ENCODE data around the gene BTBD9.

Gene BTBD9

GRCh38 chr6:38272222-38272621 is 367.5 kb downstream of the BTBD9 start:
- no peak for DNase-seq

GRCh38 chr6:38271081-38271480 is 368.6 kb downstream of the BTBD9 start:
- DNase-seq: no peak

- no peak for DNase-seq
Observed at GRCh38 chr6:38270367-38270766, 369.4 kb downstream of the BTBD9 start.

DNA sequence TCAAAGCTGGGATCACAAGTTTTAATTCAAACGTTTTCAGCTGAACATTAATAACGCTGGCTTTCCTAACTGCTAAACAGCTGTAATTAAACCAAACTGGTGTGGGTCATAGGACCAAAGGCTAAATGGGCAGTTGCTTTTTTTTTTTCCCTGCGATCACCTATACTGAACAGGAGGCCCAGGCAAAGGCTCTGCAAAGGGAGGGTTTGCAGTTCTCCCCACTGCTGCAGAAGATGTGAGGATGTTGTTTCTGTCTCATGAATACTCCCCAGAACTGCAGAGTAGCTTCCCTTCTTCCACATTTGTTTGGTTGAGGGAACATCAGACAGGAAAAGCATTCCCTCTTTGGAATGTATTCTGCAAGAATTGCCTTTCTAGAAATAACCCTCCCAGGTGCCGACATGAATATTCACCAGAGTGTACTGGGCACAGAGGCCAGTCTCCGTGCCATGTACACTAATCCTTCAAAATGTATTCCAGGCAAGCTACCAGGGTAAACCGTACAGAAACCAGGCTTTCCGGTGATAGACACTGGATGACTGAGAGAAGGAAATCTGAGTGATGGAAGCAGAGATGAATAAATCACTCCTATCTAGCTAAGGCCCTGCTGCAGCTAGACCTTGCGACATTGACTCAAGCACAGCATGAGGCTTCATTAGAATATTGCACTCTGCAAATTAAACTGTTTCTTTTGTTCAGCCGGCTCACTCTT is 370.1 kb downstream of the BTBD9 start:
- DNase-seq: no peak

DNA sequence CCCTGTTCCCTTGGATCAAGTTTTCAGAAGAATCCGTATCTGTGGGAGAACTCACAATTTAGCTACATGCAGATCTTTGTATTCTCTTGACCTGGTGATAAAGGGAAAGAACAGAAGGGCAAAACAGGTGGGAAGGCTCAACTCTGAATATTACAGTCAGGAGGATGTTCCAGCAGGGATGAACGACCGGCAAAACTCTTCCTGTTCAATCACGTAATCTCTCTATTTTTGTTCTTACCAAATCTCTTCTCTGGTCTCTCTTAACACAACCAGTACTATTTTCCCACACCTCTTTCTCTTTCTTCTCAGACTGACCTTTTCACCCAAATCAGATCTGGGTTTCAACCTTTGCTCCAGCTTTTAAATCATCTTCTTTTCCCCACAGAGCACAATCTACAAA is 371.4 kb downstream of the BTBD9 start:
- DNase-seq: no peak

DNA sequence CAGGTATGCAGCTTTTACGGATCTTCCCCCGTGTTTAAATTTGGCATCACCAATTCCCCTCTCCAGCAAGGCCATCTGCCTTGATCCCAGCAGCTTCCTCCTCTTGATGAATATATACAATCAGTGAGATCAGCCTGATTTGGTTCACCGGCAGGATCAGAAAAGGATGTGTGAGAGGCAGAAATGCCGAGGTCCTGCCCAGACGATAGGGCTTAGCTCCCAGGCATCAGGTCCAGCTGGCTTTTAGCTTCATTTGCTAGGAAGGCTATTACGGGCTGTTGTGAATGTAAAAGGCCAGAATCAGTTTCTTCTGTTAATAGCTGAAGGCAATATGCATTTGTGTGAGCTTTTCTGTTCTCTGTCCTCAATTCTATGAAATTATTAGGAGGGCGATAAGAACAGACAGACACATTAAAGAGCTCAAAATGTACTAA is 372.8 kb downstream of the BTBD9 start:
- no peak for DNase-seq

DNA sequence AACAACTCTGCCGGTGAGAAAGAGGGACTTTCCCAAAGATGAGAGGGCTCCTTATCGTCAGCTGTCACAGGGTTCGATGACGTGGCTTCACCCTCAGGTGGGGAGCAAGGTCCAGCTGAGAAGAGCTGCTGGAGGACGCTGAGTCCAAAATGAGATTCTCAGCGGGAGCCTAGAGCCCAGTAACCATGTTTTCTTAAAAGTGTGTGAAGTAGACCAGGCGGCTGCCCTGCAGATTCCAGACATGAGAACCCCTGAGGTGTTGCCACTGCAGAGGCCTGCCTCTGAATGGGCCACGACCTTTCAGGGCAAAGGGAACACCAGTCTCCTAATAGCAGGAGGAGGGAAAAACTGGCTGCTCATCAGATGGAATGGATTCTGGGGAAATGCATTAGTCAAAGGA is 375.1 kb downstream of the BTBD9 start:
- DNase-seq: no peak

GRCh38 chr6:38262609-38263008 is 377.1 kb downstream of the BTBD9 start:
- no peak for DNase-seq

DNA sequence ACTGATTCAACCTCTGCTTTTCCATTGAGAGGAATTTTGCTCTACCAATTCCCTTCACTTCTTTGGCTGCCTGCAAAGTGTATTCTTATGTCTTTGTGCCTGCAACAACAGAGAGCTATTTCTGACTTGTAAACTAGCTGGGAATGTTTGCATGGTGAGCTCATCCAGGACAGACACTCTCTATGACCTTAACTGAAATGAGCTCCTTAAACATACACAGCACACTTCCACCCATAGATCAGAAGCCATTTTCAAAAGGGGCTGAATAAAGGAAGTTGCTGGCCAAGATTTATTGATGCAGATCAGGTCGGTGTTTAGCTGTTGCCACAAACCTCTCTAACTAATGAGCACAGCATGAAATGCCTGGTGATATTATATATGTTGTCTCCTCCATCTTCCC is 377.7 kb downstream of the BTBD9 start:
- no peak for DNase-seq

- peak; percentile 36 for DNase-seq
Observed at GRCh38 chr6:38261626-38262025, 378.1 kb downstream of the BTBD9 start.

- DNase-seq: peak; percentile 13
Observed at GRCh38 chr6:38259736-38260135, 380.0 kb downstream of the BTBD9 start.

- no peak for DNase-seq
Observed at GRCh38 chr6:38248500-38249234, 391.1 kb downstream of the BTBD9 start.

DNA sequence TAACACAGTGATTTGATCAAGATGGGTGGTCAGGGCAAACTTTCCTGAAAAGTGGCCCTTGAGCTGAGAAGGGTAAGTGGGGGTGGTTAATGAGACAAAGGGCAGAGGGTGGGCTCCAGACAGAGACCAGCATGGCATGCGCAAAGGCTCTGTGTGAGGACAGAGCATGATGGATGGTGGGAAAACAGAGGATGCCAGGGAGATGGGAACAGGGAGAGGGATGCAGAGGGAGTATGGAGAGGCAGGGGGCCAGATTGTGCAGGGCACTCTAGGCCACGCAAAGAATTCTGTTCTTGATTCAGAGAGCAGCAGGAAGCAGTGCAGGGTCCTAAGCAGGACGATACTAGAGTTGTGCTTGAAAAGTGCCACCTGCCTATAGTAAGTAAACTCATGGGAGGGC is 394.4 kb downstream of the BTBD9 start:
- DNase-seq: no peak

GRCh38 chr6:38244869-38245268 is 394.9 kb downstream of the BTBD9 start:
- DNase-seq: no peak

GRCh38 chr6:38241200-38241871 is 398.4 kb downstream of the BTBD9 start:
- no peak for DNase-seq

DNA sequence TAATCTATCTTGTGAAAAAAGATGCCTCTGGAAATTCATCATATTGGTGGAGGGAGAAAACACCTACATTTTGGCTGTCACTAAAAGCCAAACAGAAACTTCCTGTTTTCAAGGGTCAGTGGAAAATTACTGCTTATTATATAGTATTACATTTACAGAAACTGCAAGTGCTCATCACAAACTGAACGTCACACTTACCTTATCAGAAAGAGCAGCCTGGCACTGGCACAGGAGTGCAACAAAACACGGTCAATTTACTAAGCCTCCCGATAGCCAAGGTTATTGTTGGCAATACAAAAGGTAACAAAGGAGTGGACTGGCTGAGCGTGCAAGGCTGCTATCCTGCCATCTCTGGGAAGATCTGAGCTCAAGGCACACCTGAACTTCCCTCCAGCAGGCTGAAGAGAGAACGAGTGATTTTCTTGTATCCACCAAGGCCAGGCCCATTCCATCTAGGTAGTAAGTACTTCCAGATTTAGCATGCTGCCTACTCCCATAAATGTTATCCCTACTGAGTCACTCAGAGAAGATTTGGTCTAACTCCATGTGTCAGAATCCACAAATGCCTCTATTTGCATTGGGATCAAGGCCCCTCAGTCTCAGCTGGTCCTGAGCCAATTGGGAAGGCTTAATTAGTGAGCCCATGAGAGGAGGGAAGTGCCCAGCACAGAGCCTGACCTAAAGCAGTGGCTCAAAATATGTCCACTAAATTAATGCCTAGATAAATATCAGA is 399.8 kb downstream of the BTBD9 start:
- DNase-seq: peak; percentile 70

GRCh38 chr6:38236631-38237030 is 403.1 kb downstream of the BTBD9 start:
- DNase-seq: no peak

DNA sequence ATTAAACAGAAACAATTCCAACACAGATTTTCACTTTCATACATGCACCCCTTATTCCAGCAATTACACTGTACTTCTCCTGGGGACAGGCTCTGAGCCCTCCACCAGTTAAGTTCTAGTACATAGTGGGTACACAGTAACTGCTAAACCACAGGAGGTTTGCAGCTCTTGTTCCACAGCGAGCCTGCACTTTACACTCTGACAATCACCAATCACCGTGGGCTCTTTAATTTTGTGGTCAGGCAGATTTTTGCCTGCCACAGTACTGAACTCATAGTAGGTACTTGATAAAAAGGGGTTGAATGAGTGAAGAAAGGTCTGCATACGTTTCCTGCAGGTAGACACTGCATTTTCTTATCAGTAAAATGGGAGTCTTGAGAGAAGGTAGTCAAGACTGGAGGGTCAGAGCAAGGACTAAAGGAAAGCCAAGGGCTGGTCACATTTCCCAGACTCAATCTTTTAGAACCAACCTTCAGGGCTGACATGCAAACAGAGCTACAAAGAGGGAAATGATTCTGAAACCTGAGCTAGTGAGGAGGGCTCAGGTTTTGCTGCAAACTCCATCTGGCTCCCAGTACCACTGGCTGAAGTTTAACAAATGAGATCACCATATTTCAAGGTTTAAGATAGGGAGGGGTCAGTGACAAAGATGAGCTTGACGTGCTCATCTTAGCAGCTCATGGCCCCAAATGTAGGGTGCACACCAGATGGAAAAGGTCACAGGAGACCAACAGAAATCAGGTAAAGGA is 404.6 kb downstream of the BTBD9 start:
- peak; percentile 72 for DNase-seq

DNA sequence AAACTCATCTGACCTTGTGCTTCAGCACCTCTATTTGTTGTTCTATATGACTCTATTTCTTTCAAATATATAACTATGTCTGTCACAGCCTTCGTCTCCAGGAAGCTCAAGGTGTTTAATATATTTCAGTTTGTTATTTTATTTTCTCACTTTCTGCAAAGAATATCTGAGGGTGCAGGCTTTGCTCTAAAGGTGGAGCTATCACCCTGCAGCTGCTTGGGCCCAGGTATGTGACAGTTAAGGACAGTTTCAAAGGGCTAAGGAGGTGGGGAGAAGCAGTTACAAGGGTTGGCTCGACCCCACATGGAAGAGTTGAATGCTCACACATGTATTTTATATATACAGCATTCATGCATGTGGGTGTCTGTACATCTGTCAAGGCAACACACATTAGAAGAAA is 405.6 kb downstream of the BTBD9 start:
- no peak for DNase-seq

- no peak for DNase-seq
Observed at GRCh38 chr6:38233161-38233791, 406.5 kb downstream of the BTBD9 start.

GRCh38 chr6:38225766-38226165 is 414.0 kb downstream of the BTBD9 start:
- peak; percentile 14 for DNase-seq

DNA sequence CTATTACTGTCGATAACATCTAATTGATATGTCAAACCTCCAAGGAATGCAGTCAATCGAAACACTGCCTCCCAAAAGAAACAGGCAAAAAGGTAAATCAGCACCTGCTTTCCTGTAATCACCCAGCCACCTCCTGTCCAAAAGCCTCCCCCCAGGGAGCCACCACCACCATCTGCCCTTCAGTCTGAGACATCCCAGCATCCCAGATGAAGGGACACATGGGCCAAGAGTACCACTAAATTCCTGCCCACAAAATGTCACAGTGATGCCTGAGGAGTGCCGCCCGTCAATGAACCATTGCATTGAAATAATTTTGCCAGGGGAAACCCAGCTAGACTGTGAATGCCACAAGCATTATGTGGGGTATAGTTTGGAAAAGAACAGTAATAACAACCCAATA is 418.5 kb downstream of the BTBD9 start:
- DNase-seq: no peak
